DOHH2 (cell line): Measurements from ENCODE around the gene GMPR.

Experiments used
- H3F3A ChIP-seq: fragments of 200-600 bp; sonication (generic), shearing (Covaris generic); 2 replicates; pipeline ENCODE4 v1.6.0; 2016; ENCODE audit warnings: antibody characterized with exemption, mild to moderate bottlenecking; ENCODE audit not compliant: control insufficient read depth, insufficient read depth
- H3K27ac ChIP-seq: fragments of 200-600 bp; sonication (generic); 2 replicates; pipeline ENCODE4 v1.5.1; 2014; ENCODE audit warnings: low read depth, mild to moderate bottlenecking, low read length, moderate library complexity
- H3K27me3 ChIP-seq: fragments of 200-600 bp; sonication (generic); 2 replicates; pipeline ENCODE4 v1.6.1; 2014; ENCODE audit warnings: mild to moderate bottlenecking, low read length, mixed read lengths; ENCODE audit not compliant: control insufficient read depth
- H3K36me3 ChIP-seq: fragments of 200-600 bp; sonication (generic); 2 replicates; pipeline ENCODE4 v1.6.1; 2014; ENCODE audit warnings: mild to moderate bottlenecking, low read length, moderate library complexity, mixed read lengths; ENCODE audit not compliant: control insufficient read depth
- H3K4me1 ChIP-seq: fragments of 200-600 bp; sonication (generic); 2 replicates; pipeline ENCODE4 v1.6.1; 2014; ENCODE audit warnings: mild to moderate bottlenecking, low read length, mixed read lengths; ENCODE audit not compliant: control insufficient read depth
- H3K4me2 ChIP-seq: fragments of 200-600 bp; sonication (generic); 2 replicates; pipeline ENCODE4 v1.6.0; 2014; ENCODE audit warnings: mild to moderate bottlenecking, low read length, moderate library complexity
- H3K4me3 ChIP-seq: fragments of 200-600 bp; sonication (generic); 2 replicates; pipeline ENCODE4 v1.5.1; 2014; ENCODE audit warnings: mild to moderate bottlenecking, low read length, mixed read lengths
- H3K79me2 ChIP-seq: fragments of 200-600 bp; sonication (generic); 2 replicates; pipeline ENCODE4 v1.6.1; 2014; ENCODE audit warnings: mild to moderate bottlenecking, low read length, mixed read lengths; ENCODE audit not compliant: control insufficient read depth
- H3K9me2 ChIP-seq: fragments of 200-600 bp; sonication (generic); replicated peaks from 2 replicates; pipeline ENCODE4 v1.6.1; 2014; ENCODE audit warnings: mild to moderate bottlenecking, low read length, mixed read lengths; ENCODE audit not compliant: control insufficient read depth
- H3K9me3 ChIP-seq: fragments of 200-600 bp; sonication (generic); 2 replicates; pipeline ENCODE4 v1.6.1; 2014; ENCODE audit warnings: antibody characterized with exemption, low read length, mixed read lengths; ENCODE audit not compliant: control insufficient read depth, insufficient read depth
- H4K20me1 ChIP-seq: fragments of 200-600 bp; sonication (generic); 2 replicates; pipeline ENCODE4 v1.6.0; 2014; ENCODE audit warnings: low read depth, mild to moderate bottlenecking, antibody characterized with exemption, low read length, moderate library complexity; ENCODE audit not compliant: control insufficient read depth, insufficient read depth
- CTCF ChIP-seq: fragments of 200-600 bp; sonication (generic); IDR thresholded peaks from one replicate; pipeline ENCODE4 v1.5.1; 2014; ENCODE audit warnings: antibody characterized with exemption, mild to moderate bottlenecking, low read depth, low read length; ENCODE audit not compliant: poor library complexity, severe bottlenecking
- EZH2phosphoT487 ChIP-seq: fragments of 200-600 bp; sonication (generic); IDR thresholded peaks from 2 replicates; pipeline ENCODE4 v1.6.1; 2017; ENCODE audit warnings: borderline replicate concordance, mild to moderate bottlenecking, antibody characterized with exemption, low read length, moderate library complexity, mixed read lengths

The GMPR gene

GRCh38 chr6:16238057-16238962, at the start of gene GMPR:
Gene GMPR (plus strand): TSS chr6:16238587. CDS start chr6:16238694, 107 bp downstream.
- peaks cover 41% of the 10 kb centered on the region for H3K4me1 ChIP-seq
- H3K79me2 ChIP-seq: no peaks in the 10 kb centered on the region
- peaks cover 14% of the 10 kb centered on the region for H3F3A ChIP-seq
- no peak within 1 kb of the TSS for H3K27ac ChIP-seq
- peaks cover 50% of the 10 kb centered on the region for H3K27me3 ChIP-seq
- no peaks in the 10 kb centered on the region for H4K20me1 ChIP-seq
- no peaks in the 10 kb centered on the region for H3K9me2 ChIP-seq
- no peaks in the 10 kb centered on the region for H3K9me3 ChIP-seq
- peak within 1 kb of the TSS; percentile 73 for H3K4me2 ChIP-seq
- peak within 1 kb of the TSS; percentile 68 for H3K4me3 ChIP-seq
- TF ChIP-seq EZH2phosphoT487: no peak
- H3K36me3 ChIP-seq: no peaks in the 10 kb centered on the region

DNA sequence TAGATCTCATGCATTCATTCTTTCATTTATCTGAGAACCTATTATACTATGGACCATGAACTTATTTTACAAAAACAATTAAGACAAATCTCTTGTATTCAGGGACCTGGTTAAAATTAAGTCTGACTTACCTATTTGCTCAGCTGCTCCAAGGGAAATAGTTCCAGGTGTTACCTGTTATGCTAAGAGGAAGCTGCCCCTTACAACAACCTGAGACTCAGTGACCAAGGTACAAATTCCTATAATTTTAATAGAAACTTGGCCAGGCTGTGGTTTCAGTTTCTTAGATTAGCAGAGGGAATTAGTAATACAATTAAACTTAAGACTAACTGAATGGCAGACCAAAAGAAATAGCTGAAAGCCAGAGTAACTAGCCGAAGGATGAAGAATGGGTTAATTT, 48.2 kb upstream of the GMPR start:
- H3F3A ChIP-seq: peaks cover 13% of the 10 kb centered on the region
- H3K4me1 ChIP-seq: peaks cover 61% of the 10 kb centered on the region
- H3K9me2 ChIP-seq: no peaks in the 10 kb centered on the region
- no peaks in the 10 kb centered on the region for H3K79me2 ChIP-seq
- no peaks in the 10 kb centered on the region for H4K20me1 ChIP-seq
- no peak overlapping the region for H3K27ac ChIP-seq
- no peaks in the 10 kb centered on the region for H3K27me3 ChIP-seq
- peak overlapping the region; percentile 17; the same call in 1 of the 2 replicates for H3K4me3 ChIP-seq
- H3K9me3 ChIP-seq: no peaks in the 10 kb centered on the region
- no peaks in the 10 kb centered on the region for H3K36me3 ChIP-seq
- TF ChIP-seq EZH2phosphoT487: no peak
- no peak for TF ChIP-seq CTCF
- peak overlapping the region; percentile 17 for H3K4me2 ChIP-seq

- Histone ChIP-seq H4K20me1 (no peaks in the 10 kb centered on the region), H3K9me3 (no peaks in the 10 kb centered on the region), H3K79me2 (no peaks in the 10 kb centered on the region), H3K9me2 (no peaks in the 10 kb centered on the region), H3K27me3 (no peaks in the 10 kb centered on the region), H3K36me3 (no peaks in the 10 kb centered on the region), H3K4me1 (peaks cover 85% of the 10 kb centered on the region), H3K4me3 (no peak overlapping the region), H3K4me2 (no peak overlapping the region), H3K27ac (no peak overlapping the region; the same call in 1 of the 2 replicates), H3F3A (peaks cover 21% of the 10 kb centered on the region)
- TF ChIP-seq CTCF: no peak
- no peak for TF ChIP-seq EZH2phosphoT487
Measured at GRCh38 chr6:16196260-16196983, 42.0 kb upstream of the GMPR start.
